Spleen (tissue), 11 donors: ENCODE results near the gene ZNF860. TPM values are rescaled to one million over a fixed set of nuclear protein-coding genes. Genes with fewer than 3 reads are reported as not detected.

Experiments
- DNase-seq: peaks from one replicate; pipeline ENCODE4 v3.0.0-alpha.2; 2020
- H3K27ac ChIP-seq, 8 donors: fragments of 200-600 bp; sonication (generic) in 7 of 8; 1 replicate in 4 of 8; 2 replicates in 4 of 8; pipeline versions ENCODE4 v1.5.0 to v1.8.0; 2016 to 2021; ENCODE audit warnings: inconsistent platforms in 4 of 8, mild to moderate bottlenecking in 4 of 8, moderate library complexity in 1 of 8
- H3K27me3 ChIP-seq, 7 donors: fragments of 200-600 bp; sonication (generic) in 6 of 7; replicated peaks in 1 of 7; 1 replicate in 4 of 7; 2 replicates in 3 of 7; pipeline versions ENCODE4 v1.5.0 to v1.8.0; 2016 to 2021; ENCODE audit warnings: inconsistent platforms in 3 of 7, mild to moderate bottlenecking in 1 of 7
- H3K36me3 ChIP-seq, 6 donors: fragments of 200-600 bp; sonication (generic) in 5 of 6; 1 replicate in 4 of 6; 2 replicates in 2 of 6; pipeline versions ENCODE4 v1.5.0 to v1.8.0; 2016 to 2021; ENCODE audit warnings: inconsistent platforms in 2 of 6
- H3K4me1 ChIP-seq, 6 donors: fragments of 200-600 bp; sonication (generic) in 5 of 6; 1 replicate in 3 of 6; 2 replicates in 3 of 6; pipeline versions ENCODE4 v1.5.0 to v1.8.0; 2016 to 2021; ENCODE audit warnings: inconsistent platforms in 3 of 6
- H3K4me3 ChIP-seq, 8 donors: fragments of 200-600 bp; sonication (generic) in 7 of 8; 1 replicate in 4 of 8; 2 replicates in 4 of 8; pipeline versions ENCODE4 v1.5.0 to v1.8.0; 2016 to 2021; ENCODE audit warnings: inconsistent platforms in 4 of 8, mild to moderate bottlenecking in 4 of 8, moderate library complexity in 2 of 8
- H3K9me3 ChIP-seq, 8 donors: fragments of 200-600 bp; sonication (generic) in 7 of 8; 1 replicate in 4 of 8; 2 replicates in 4 of 8; pipeline versions ENCODE4 v1.5.0 to v1.8.0; 2016 to 2021; ENCODE audit warnings: inconsistent platforms in 4 of 8
- POLR2A ChIP-seq, 3 donors: fragments of 450-650 bp; IDR thresholded peaks; one replicate each; pipeline ENCODE4 v1.5.1; 2017; ENCODE audit warnings: antibody characterized with exemption in 3 of 3, mild to moderate bottlenecking in 1 of 3
- POLR2AphosphoS5 ChIP-seq, 3 donors: sonication (generic); formaldehyde crosslinking; IDR thresholded peaks; one replicate each; pipeline ENCODE4 v1.5.1; 2017; ENCODE audit warnings: antibody characterized with exemption in 3 of 3
- WGBS, 5 donors: extraction: QIAGEN DNeasy Blood & Tissue Kit in 3 of 5; methylation state at CpG; one replicate each; pipeline versions ENCODE4 v1.1.5 to v1.1.7; 2013 to 2018; 5-methylcytosine and 5-hydroxymethylcytosine counted together
- intact Hi-C: fragments of 100-400 bp; cut with DNase I; formaldehyde crosslinking; loops from one replicate; pipeline ENCODE4 v1.15.0; 2023; ENCODE audit warnings: low total_unique reads
- polyA plus RNA-seq, 3 donors: library from polyadenylated mRNA; stranded (reverse); fragments of 200-250 nt; gene quantifications; one replicate each; pipeline ENCODE4 v1.2.1, GENCODE V29; 2013
- total RNA-seq, 7 donors: library from RNA; depleted of rRNA in 3 of 7; stranded (reverse); fragments of >200 nt in 3 of 7; fragmentation: NEBNext Ultra II Directional in 4 of 7; extraction: Animal tissue kit (Norgen Biotek cat#: 25700) in 4 of 7; gene quantifications; one replicate each; pipeline versions ENCODE4 v1.1.0 to v1.2.1, GENCODE V29; 2016 to 2021
- TF ChIP-seq, protein P1 (sequence below), 11 experiments: fragments of 200-600 bp in 7 of 11; fragments of 450-650 bp in 4 of 11; sonication (generic) in 4 of 11; IDR thresholded peaks in 8 of 11; conservative IDR thresholded peaks in 3 of 11; 1 replicate in 7 of 11; 2 replicates in 4 of 11; pipeline versions ENCODE4 v1.4.0 to v1.8.0; 2016 to 2021; ENCODE audit warnings: antibody characterized with exemption in 11 of 11, inconsistent platforms in 4 of 11, mild to moderate bottlenecking in 1 of 11
- donor health status: healthy with polysubstance abuse.
- donor health status: DM: no; HTN: no; CAD: no; lungs with moderate emphysema.
- donor health status: DM: no; HTN: no; CAD: no.
- donor health status: Bipolar disorder and iron deficiency.
- donor health status: healthy.
- donor health status: DM: no; HTN: no; CAD: no.
- donor health status: DM: yes; HTN: yes; CAD: no.

The ZNF860 gene
- total and polyA plus RNA-seq, 10 donors = 1.3 to 9.5 (median 4.5) TPM

DNA sequence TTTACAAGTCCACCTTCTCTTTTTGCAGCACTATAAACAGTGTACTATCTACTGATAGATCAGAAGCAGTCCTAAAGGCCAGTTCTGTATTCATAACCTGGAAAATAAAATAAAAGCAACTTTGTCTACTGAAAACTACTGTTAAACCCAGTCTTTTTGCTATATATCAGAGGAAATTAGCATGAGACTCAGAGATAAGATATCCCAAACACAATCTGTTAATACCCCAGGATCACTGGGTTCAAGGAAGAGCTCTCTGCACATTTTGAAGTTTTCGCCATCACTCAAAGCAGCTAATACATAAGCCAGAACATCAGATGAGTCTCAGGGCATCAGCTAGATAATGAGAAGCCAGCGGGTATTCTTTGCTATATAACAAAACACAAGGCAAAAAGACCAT, 22.3 kb upstream of the ZNF860 start:
- Histone ChIP-seq H3K36me3 (peaks cover 0 to 4% (median 0%) of the 10 kb centered on the region in 6 donors), H3K27me3 (no peaks in the 10 kb centered on the region), H3K4me3 (peak overlapping the region in 2 of 8 donors; percentile 25 to 48), H3K4me1 (peaks cover 30 to 85% (median 61%) of the 10 kb centered on the region in 6 donors), H3K9me3 (peaks cover 2 to 20% (median 15%) of the 10 kb centered on the region in 8 donors), H3K27ac (peak overlapping the region; percentile 55 to 82 (median 71))
- TF ChIP-seq POLR2A (IDR thresholded peaks at IDR 0.05) (no peak), POLR2AphosphoS5 (IDR thresholded peaks at IDR 0.05) (no peak)
- TF ChIP-seq, protein P1, sequence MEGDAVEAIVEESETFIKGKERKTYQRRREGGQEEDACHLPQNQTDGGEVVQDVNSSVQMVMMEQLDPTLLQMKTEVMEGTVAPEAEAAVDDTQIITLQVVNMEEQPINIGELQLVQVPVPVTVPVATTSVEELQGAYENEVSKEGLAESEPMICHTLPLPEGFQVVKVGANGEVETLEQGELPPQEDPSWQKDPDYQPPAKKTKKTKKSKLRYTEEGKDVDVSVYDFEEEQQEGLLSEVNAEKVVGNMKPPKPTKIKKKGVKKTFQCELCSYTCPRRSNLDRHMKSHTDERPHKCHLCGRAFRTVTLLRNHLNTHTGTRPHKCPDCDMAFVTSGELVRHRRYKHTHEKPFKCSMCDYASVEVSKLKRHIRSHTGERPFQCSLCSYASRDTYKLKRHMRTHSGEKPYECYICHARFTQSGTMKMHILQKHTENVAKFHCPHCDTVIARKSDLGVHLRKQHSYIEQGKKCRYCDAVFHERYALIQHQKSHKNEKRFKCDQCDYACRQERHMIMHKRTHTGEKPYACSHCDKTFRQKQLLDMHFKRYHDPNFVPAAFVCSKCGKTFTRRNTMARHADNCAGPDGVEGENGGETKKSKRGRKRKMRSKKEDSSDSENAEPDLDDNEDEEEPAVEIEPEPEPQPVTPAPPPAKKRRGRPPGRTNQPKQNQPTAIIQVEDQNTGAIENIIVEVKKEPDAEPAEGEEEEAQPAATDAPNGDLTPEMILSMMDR (IDR thresholded peaks at IDR 0.05 in 8 of 11, conservative IDR thresholded peaks at IDR 0.05 in 3 of 11) = no peak
- intact Hi-C loops = no loop called here
- DNase-seq = no peak
- 42 to 77% (median 72%) methylated on average over 2 of the region's 2 CpGs for WGBS, 5 donors

DNA sequence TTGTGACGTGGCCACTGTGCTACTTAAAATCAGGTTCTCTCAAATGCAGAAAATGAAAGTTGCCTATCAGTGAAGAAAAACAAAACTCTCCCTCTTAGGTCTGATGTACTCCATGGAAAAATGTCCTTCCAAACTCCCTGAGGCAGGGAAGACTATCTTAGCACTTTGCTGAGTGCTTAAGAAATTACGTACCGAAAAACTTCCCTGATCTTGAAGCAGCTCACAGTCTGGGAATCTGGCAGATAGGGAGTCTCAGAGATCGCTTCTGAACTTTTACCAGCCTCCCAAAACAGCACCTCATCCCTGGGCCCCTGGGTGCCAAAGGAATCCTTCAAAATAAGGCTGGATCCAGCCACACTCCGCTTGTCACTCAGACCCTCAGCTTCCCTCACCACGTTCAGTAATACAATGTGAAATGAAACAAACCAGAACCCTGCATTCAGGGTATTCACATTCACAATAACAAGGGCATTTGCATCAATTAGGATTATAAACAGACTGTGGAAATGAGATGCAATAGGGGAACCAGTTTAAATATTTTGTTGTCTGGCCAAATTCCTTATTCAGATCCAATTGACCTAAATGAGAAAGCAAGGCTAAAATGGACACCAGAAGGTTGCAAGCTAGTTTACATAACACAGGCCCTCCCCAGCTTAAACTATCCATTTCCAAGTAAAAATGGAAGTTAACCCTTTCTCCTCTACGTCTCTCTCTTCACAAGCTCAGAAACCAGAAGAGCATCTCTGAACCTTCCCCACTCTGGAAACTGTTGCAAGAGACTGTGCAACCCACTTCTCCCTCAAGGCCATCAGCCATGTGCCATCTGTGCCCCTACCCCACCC, 21.4 kb upstream of the ZNF860 start:
- 48 to 67% (median 63%) methylated on average over 7 of the region's 7 CpGs for WGBS, 5 donors
- intact Hi-C loops = no loop called here
- peaks cover 2 to 15% (median 11%) of the 10 kb centered on the region in 8 donors for H3K9me3 ChIP-seq
- peaks cover 30 to 77% (median 59%) of the 10 kb centered on the region in 6 donors for H3K4me1 ChIP-seq
- peaks cover 0 to 4% (median 0%) of the 10 kb centered on the region in 6 donors for H3K36me3 ChIP-seq
- H3K27me3 ChIP-seq = no peaks in the 10 kb centered on the region
- TF ChIP-seq POLR2A (IDR thresholded peaks at IDR 0.05) = no peak
- TF ChIP-seq, protein P1 (IDR thresholded peaks at IDR 0.05 in 8 of 11, conservative IDR thresholded peaks at IDR 0.05 in 3 of 11) = no peak
- no peak for TF ChIP-seq POLR2AphosphoS5 (IDR thresholded peaks at IDR 0.05)
- H3K27ac ChIP-seq = peak overlapping the region; percentile 15 to 82 (median 71)
- H3K4me3 ChIP-seq = peak overlapping the region in 2 of 8 donors; percentile 25 to 48
- DNase-seq = no peak

DNA sequence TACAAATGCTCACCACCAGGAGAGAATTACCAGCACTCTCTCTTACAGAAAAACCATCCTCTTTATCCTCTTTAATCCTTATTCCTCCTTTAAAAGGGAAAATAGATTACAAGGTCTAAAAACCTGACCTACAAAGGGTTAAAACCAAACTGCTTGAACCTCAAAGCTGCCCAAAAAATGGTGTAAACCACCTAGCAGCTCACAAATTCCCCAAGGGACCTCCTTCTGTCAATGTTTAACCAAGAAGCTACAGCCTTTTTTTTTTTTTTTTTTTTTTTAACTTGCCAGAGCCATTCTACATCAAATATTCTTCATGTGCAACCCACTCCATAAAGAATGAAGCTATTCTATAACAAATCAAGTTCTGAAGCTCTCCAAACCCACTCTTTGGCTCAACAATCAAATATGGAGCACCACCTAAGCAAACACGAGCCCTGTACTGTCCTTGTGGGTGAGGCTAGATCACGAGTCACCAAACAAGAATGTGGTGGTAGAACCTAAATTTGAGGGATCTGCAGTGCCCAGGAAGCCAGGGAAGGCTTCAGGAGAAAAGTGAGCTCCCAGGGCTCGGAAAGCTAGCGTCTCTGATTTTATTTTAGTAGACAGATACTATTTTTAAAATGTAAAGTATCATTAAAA, 20.6 kb upstream of the ZNF860 start:
- H3K27ac ChIP-seq = peak overlapping the region in 5 of 8 donors; percentile 67 to 82 (median 80)
- peaks cover 30 to 74% (median 59%) of the 10 kb centered on the region in 6 donors for H3K4me1 ChIP-seq
- WGBS, 5 donors = 64 to 79% (median 70%) methylated on average over 4 of the region's 4 CpGs
- H3K27me3 ChIP-seq = no peaks in the 10 kb centered on the region
- H3K4me3 ChIP-seq = peak overlapping the region in 1 of 8 donors; percentile 48
- TF ChIP-seq POLR2AphosphoS5 (IDR thresholded peaks at IDR 0.05) (no peak), POLR2A (IDR thresholded peaks at IDR 0.05) (no peak)
- TF ChIP-seq, protein P1 (IDR thresholded peaks at IDR 0.05 in 8 of 11, conservative IDR thresholded peaks at IDR 0.05 in 3 of 11) = no peak
- H3K36me3 ChIP-seq = no peaks in the 10 kb centered on the region
- intact Hi-C loops = no loop called here
- DNase-seq = no peak
- H3K9me3 ChIP-seq = peaks cover 0 to 7% (median 4%) of the 10 kb centered on the region in 8 donors

DNA sequence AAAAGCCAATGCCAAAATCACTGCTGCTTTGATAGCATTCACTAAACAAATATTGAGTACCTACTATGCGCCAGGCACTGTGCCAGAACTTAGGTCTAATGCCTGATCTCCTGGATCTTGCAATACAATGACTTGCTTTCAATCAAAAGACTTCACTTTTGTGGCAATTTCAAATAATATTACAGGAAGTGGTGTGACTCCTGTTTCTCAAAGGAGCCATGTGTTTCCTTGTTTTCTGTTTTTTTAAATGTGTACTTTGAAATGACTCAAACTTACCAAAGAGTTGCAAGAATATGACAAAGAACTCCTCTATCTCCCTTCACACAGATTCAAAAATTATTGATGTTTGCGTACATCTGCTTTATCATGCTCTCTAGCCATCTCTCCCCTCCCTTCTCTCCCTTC, 18.7 kb upstream of the ZNF860 start:
- H3K9me3 ChIP-seq = no peaks in the 10 kb centered on the region
- intact Hi-C loops = no loop called here
- TF ChIP-seq, protein P1 (IDR thresholded peaks at IDR 0.05 in 8 of 11, conservative IDR thresholded peaks at IDR 0.05 in 3 of 11) = no peak
- TF ChIP-seq POLR2AphosphoS5 (IDR thresholded peaks at IDR 0.05) (no peak), POLR2A (IDR thresholded peaks at IDR 0.05) (no peak)
- no peak overlapping the region for H3K4me3 ChIP-seq
- H3K27me3 ChIP-seq = no peaks in the 10 kb centered on the region
- no peak for DNase-seq
- peak overlapping the region in 3 of 8 donors; percentile 46 to 81 (median 80) for H3K27ac ChIP-seq
- peaks cover 32 to 74% (median 51%) of the 10 kb centered on the region in 6 donors for H3K4me1 ChIP-seq
- 34 to 48% (median 46%) methylated on average over 2 of the region's 2 CpGs for WGBS, 5 donors
- H3K36me3 ChIP-seq = no peaks in the 10 kb centered on the region
